ENCODE results near the gene ZAP70. TPM values are rescaled to one million over a fixed set of nuclear protein-coding genes. Genes with fewer than 3 reads are reported as not detected.

The ZAP70 gene
- total RNA-seq, 1 experiment from 2014 or later = 0.71 TPM

DNA sequence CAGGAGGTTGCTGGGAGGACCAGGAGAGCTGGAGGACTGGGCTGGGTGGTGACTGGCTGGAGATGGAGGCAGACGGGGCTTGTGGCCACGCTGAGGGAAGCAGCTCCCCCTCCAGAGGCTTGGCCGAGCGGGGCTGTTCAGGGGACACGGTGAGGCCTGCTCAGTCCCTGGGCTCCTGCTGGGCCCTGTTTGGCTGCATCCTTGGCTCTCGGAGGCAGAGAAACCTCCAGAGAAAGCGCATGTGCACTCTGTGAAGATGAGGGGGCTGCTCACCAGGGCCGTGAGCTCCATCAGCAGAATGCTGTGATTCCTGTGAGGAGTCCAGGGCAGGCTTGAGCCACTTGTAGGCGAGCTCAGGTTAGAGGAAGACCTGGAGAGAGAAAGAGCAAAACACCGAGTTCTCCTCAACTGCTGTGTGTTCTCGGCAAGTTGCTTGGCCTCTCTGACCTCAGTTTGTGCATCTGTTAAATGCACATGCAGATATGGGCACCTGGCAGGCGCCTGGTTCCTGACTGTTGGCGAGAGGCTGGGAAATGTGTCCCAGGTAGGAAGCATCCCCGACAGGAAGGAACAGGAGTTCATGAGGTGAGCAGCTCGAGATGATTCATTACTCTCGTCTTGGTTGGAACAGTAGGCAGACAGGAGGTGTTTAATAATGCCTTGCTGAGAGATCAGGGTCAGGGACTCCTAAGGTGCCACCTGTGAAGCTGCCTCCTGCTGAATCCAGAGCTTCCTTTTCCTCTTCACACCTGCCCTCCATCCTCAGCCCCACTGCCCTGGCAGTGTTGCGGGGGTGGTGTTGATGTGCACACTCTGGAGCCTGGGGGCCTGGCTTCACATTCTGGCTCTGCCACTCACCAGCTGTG lies 941 bp downstream of the ZAP70 start:
- no peak for DNase-seq (ENCODE audit: low read depth)
- in situ Hi-C loops (cut with HindIII; ENCODE audit: low pct_unique_long_range_greater_than_20kb, low sequenced_read_pairs) = no loop called here

DNA sequence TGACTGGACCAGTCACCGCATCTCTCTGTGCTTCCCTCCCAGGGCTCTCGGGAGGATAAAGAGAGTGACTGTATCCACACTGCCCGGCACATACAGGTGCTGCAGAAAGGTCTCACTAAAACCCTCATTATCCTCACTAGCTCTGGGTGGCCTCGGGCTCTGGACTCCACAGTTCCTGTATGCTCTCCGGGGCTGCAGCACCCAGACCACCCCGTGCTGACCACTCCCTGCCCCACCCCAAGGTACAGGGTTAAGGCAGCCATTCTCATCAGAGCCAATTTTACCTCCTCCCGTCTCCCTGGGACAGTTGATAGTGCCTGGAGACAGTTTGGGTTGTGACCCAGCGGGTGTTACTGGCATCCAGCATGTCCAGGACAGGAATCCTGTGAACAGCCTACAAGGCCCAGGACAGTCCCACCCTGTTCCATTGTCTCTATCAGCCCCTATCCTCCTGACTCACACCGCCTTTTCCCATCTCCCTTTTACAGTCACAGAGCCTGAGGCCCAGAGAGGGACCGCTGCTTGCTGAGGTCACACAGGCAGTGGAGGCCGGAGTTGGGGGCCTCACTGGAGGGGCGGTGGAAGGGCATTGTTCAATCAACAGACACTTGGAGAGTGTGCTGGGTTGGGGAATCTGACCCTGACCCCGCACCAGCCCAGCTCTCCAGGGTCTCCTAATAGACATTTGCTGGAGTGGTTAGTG lies 1.7 kb downstream of the ZAP70 start:
- in situ Hi-C loops (cut with HindIII; ENCODE audit: low pct_unique_long_range_greater_than_20kb, low sequenced_read_pairs) = no loop called here
- no peak for DNase-seq (ENCODE audit: low read depth)

DNA sequence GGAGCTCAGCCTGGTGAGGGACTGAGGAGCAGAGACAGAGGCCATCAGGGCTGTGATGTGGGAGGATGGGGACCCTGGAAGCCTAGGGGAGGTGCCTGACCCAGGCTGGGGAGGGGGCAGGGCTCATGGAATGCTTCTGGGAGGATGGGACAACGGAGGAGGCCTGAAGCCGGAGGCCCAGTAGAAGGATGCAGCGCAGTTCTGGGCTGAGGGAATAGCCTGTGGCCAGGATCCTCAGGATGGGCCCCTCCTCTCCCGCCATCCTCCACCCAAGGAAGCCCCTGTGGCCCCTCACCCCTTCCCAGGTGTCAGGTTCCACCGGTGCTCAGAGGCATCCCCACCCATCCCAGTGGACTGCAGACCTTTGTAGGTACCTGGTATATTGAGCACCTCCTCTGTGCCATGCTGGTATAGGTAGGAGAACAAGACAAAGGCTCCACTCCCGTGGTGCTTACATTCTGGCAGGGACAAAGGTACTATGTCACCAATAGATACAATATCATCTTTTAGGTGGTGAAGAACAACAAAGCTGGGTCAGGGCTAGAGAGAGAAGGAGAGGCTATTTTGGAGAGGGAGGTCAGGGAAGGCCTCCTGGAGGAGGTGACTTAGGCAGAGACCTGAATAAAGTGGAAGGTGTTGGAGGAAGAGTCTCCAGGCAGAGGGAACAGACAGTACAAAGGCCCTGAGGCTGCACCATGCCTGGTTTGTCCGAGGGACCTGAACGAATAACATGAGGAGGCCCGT lies 2.7 kb downstream of the ZAP70 start:
- in situ Hi-C loops (cut with HindIII; ENCODE audit: low pct_unique_long_range_greater_than_20kb, low sequenced_read_pairs) = no loop called here
- DNase-seq (ENCODE audit: low read depth) = no peak

DNA sequence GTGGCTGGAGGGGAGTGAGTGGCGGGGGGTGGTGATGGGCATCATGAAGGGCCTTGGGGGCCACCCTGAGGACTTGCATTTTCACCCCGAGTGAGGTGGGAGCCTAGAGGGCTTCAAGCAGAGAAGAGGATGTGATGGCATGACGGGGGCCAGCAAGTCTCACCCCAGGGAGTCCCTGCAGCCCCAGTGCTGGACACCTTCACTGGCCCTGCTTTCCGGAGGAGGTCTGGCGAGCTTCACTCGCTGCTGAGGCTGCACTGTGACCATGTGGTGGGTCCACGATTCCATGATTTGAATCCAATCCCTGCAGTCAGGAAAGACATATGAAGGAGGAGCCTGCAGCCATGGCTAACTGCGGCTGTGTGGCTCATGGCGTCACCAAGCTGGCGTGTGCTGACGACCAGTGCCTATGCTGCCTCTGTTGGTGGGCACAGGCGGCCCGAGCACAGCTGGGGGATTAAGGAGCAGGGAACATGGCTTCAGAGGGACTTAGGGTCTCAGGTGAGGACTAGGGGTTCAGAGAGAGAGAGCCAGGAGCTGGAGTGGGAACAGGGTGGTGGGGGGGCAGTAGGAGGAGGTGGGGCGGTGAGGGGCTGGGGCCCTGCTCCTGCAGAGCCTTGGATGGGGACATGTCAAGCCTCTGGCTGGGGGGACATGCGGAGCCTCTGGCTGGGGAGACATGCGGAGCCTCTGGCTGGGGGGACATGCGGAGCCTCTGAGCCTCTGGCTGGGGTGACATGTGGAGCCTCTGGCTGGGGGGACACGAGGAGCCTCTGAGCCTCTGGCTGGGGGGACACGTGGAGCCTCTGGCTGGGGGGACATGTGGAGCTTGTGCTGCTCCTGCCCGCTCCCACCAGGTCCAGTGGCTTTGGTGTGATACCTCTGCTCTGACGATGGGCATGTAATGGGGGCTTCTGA lies 3.6 kb downstream of the ZAP70 start:
- in situ Hi-C loops (cut with HindIII; ENCODE audit: low pct_unique_long_range_greater_than_20kb, low sequenced_read_pairs) = no loop called here
- DNase-seq (ENCODE audit: low read depth) = no peak

DNA sequence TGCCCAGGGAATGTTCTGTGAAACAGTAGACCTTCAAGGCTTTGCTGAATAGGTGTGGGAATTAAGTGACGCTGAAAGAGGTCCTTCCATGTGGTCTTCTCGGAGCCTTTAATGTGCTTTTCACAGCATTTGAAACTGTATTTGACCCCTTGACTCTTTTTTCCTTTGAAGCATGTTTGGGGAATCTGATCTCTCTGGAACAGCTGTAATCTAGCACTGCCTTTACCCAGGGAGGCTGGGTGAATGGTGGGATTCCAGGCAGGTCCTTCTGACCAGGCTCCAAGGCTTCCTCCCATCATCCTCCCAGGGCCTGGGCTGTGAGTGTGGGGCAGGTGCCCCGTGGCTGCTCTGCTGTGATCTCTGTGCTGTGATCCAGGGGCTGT lies 4.2 kb downstream of the ZAP70 start:
- in situ Hi-C loops (cut with HindIII; ENCODE audit: low pct_unique_long_range_greater_than_20kb, low sequenced_read_pairs) = no loop called here
- DNase-seq (ENCODE audit: low read depth) = no peak

DNA sequence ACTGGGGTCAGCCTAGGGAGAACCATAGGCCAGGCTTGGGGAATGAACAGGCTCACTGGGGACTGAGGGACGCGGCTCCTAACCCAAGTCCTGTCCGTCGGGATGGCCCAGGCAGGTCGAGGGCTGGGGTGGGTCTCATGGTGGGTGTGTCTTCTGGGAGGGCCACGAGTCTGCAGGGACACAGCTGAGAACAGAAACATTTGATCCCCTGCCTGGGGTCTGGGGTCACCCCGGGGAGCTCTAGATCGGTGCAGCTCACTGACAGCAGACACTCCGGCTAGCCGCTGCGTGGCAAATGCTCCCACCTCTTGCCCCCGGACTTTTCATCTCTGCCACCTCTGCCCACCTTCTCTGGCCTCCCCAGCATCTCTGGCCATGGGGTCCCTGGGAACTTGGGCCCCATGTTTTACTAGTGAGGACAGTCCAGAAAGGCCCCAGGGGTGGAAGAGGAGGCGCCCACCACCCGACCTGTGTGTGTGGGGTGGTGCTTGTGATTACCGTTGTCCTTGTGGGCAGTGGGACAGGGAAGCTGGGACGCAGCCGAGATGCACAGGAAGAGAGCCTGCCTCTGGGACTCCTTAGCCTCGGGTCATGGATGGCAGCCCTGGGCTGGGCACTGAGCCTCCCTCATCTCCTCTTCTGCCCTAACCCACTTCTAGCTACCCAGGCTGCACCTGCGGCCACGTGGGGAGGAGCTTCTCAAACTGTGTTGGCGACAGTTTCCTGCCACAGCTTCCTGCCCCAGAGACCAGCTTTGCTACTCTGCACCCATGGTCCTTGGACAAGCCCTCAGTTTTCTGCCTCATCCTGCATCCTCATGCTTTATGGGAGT lies 4.9 kb downstream of the ZAP70 start:
- DNase-seq (ENCODE audit: low read depth) = no peak
- in situ Hi-C loops (cut with HindIII; ENCODE audit: low pct_unique_long_range_greater_than_20kb, low sequenced_read_pairs) = no loop called here

DNA sequence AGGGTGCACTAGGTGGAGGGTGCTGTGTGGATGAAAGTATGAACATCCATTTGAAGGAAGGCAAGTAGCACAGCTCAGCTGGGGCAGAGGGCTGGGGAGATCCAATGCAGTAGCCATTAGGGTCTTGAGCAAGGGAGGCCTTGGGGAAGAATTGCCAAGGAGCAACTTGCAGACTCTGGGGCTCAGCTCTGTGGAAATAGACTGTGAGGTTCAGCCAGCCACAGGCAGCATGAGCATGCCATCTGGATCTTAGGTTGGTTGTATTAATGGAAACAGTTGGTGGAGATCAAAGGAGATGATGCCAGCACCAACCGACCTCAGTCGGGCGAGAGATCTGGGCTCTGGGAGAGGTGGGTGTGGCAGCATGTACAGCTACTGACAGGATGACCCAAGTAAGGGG lies 5.6 kb downstream of the ZAP70 start:
- no peak for DNase-seq (ENCODE audit: low read depth)
- in situ Hi-C loops (cut with HindIII; ENCODE audit: low pct_unique_long_range_greater_than_20kb, low sequenced_read_pairs) = no loop called here

DNA sequence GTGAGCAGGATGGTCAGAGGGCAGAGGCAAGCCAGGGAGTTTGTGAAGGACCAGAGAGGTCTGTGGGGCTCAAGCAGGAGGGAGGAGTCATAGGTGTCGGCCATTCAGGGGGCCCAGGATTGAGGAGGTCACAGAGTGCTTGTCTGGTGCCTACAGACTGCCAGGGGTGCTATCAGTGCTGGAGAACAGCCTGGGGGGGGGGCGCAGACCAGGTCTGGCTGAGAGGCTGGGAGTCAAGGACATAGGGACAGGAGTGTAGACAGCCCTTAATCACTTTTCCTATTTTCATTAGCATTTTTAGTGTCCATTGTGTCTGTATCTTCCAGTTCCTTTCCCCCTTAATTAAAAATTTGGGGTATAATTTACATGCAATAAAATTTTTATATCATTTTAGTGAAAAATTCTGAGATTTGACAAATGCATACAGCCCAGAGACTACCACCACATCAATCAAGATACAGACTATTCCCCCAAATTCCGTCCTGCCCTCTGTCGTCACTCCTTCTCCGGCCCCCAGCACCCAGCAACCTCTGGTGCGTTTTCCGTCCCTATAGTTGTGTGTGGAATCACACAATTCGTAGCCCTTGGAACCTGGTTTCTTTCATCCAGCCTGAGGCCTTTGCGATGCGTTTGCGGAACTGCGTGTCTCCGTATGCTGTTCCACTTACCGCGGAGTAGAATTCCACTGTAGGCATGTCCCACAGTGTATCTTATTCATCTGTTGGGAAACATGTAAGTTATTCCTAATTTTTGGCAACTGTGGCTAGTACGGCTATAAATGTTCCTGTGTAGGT lies 6.2 kb downstream of the ZAP70 start:
- DNase-seq (ENCODE audit: low read depth) = no peak
- in situ Hi-C loops (cut with HindIII; ENCODE audit: low pct_unique_long_range_greater_than_20kb, low sequenced_read_pairs) = no loop called here

DNA sequence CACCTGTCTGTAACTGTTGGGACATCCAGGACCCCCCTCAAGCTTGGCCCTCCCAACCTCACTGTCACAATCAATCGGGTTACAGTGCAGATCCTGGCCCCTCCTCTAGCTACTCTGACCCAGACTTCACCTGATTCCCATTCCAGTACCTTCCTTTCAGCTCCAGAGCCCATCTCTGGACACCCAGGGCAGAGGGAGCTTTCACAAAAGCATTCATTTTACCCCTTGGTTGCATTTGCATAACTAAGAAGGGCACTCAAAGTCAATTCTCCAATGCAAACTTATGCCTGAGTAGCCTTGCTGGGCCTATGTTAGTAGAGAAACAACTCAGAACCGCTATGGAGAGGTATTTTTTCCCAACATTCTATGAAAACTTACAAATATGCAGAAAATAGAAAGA lies 7.4 kb downstream of the ZAP70 start:
- in situ Hi-C loops (cut with HindIII; ENCODE audit: low pct_unique_long_range_greater_than_20kb, low sequenced_read_pairs) = no loop called here
- DNase-seq (ENCODE audit: low read depth) = no peak

DNA sequence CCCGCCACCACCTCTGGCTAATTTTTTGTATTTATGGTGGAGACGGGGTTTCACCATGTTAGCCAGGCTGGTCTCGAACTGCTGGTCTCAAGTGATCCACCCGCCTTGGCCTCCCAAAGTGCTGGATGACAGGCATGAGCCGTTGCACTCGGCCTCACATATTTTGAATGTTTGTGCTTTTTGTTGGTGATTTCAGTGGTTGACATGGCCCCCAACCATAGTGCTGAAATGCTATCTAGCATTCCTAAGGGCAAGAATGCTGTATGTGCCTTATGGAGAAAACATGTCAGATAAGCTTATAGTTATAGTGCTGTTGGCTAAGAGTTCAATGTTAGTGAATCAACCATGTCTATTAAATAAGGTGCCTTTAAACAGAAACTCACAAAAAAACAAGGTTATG lies 8.9 kb downstream of the ZAP70 start:
- in situ Hi-C loops (cut with HindIII; ENCODE audit: low pct_unique_long_range_greater_than_20kb, low sequenced_read_pairs) = no loop called here
- no peak for DNase-seq (ENCODE audit: low read depth)

DNA sequence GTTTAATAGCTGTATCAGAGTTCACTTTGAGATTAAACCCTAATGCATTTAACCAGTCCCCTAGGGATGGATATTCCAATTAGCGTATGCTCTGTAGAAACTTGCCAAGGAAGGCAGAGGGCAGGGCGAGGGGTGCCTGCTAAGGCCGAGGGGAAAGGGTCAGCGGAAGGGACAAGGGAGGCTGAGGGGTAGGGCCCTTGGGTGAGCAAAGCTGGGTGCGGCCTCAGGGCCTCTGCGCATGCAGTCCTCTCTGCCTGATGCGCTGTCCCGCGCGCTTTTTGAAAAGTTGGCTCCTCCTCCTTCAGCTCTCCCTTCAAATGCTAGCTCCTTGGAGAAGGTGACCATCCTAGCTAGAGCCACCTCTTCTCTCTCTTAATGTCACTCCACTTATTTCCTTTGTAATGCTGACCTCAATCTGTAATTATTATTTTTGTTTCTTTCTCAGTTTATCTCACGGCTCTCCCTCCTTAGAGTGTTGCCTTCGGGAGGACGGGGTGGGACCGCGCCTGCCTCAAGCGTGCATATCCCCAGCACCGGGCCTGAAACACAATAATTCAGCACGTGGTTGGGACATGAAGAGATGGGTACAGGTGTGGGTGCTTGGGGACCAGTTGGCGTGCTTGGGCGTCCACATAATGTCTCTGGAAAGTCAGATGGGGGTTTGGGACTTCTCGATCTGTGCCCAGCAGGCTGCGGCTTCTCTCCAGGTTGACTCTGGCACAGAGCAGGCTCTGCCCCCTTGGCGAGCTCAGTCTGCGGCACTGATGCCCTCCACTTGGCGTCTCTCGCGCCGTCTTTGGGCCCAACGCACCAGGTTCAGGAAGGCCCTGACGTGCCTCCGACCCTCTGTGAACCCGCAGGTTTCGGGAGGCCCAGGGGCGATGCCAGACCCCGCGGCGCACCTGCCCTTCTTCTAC lies 10.0 kb downstream of the ZAP70 start:
- DNase-seq (ENCODE audit: low read depth) = no peak
- in situ Hi-C loops (cut with HindIII; ENCODE audit: low pct_unique_long_range_greater_than_20kb, low sequenced_read_pairs) = no loop called here

DNA sequence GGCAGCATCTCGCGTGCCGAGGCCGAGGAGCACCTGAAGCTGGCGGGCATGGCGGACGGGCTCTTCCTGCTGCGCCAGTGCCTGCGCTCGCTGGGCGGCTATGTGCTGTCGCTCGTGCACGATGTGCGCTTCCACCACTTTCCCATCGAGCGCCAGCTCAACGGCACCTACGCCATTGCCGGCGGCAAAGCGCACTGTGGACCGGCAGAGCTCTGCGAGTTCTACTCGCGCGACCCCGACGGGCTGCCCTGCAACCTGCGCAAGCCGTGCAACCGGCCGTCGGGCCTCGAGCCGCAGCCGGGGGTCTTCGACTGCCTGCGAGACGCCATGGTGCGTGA lies 10.7 kb downstream of the ZAP70 start:
- in situ Hi-C loops (cut with HindIII; ENCODE audit: low pct_unique_long_range_greater_than_20kb, low sequenced_read_pairs) = no loop called here
- DNase-seq (ENCODE audit: low read depth) = no peak

DNA sequence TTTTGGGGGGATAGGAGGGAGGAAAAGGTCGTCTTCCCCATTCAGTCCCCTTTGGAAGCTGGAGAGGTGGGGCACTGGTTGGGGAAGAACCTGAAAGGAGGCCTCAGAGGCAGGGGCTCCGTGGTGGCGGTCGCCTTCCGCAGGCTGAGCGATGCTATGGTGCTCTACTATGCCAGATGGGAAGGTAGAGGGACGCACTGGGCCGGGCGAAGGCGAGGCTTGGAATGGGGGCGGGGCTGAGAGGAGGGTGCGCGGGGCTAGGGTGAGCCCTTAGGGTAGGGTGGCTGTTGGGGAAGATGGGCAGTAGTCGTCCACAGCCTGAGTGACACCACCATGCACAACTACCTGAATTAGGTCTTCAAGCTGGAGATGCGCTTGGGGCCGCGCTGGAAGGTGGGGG lies 11.1 kb downstream of the ZAP70 start:
- DNase-seq (ENCODE audit: low read depth) = no peak
- in situ Hi-C loops (cut with HindIII; ENCODE audit: low pct_unique_long_range_greater_than_20kb, low sequenced_read_pairs) = no loop called here

DNA sequence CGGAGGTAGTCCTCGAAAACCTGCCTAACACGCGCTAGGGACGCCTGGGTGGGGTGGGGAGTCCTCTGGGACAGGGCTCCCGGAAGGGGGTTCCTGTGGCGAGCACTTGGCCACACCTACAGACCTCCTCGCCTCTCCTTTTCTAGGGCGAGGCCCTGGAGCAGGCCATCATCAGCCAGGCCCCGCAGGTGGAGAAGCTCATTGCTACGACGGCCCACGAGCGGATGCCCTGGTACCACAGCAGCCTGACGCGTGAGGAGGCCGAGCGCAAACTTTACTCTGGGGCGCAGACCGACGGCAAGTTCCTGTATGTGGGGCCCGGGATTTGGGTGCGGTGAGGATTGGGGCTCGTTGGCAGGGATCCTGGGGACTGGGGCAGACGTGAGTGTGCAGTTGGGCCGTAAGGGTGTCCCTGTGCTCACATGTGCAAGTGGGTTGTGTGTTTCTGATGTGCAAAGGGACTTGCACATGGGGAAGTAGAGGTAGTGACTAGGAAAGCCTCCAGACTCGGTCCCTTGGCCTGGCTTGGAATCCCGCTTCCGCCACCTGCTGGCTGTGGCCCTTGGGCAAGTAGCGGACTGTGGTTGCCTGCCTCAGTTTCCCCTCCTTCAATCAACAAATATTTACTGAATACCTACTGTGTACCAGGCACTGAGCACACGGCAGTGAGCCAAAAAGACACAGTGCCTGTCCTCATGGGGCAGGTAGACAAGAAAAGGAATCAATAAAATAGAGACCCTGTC lies 11.7 kb downstream of the ZAP70 start:
- in situ Hi-C loops (cut with HindIII; ENCODE audit: low pct_unique_long_range_greater_than_20kb, low sequenced_read_pairs) = no loop called here
- no peak for DNase-seq (ENCODE audit: low read depth)

Measured in Caki2 (cell line).